Upper lobe of left lung (tissue), 6 donors: ENCODE measurements around the gene SUPT3H. TPM values are rescaled to one million over a fixed set of nuclear protein-coding genes. Genes with fewer than 3 reads are reported as not detected.

Experiments used
- ATAC-seq, 2 donors: fragments of 200-7000 bp; cut with Tn5 transposase; one replicate each; pipeline ENCODE4 v1.9.1; 2022; ENCODE audit warnings: mild to moderate bottlenecking in 2 of 2, moderate library complexity in 2 of 2; ENCODE audit not compliant: low FRiP score in 2 of 2
- DNase-seq, 2 donors: peaks; one replicate each; pipeline ENCODE4 v3.0.0-alpha.2; 2019 to 2020
- H3K27ac ChIP-seq, 4 donors: fragments of 200-600 bp; sonication (generic); one replicate each; pipeline ENCODE4 v1.5.1; 2016 to 2019
- H3K27me3 ChIP-seq, 4 donors: fragments of 200-600 bp; sonication (generic); one replicate each; pipeline ENCODE4 v1.5.1; 2017 to 2019
- H3K36me3 ChIP-seq, 4 donors: fragments of 200-600 bp; sonication (generic); one replicate each; pipeline ENCODE4 v1.5.1; 2016 to 2019
- H3K4me1 ChIP-seq, 4 donors: fragments of 200-600 bp; sonication (generic); one replicate each; pipeline ENCODE4 v1.5.1; 2018 to 2019
- H3K4me3 ChIP-seq, 4 donors: fragments of 200-600 bp; sonication (generic); one replicate each; pipeline ENCODE4 v1.5.1; 2017 to 2019; ENCODE audit warnings: mild to moderate bottlenecking in 2 of 4, moderate library complexity in 1 of 4
- H3K9me3 ChIP-seq, 4 donors: fragments of 200-600 bp; sonication (generic); one replicate each; pipeline ENCODE4 v1.5.1; 2018 to 2019
- EP300 ChIP-seq, 4 donors: sonication (generic); formaldehyde crosslinking; IDR thresholded peaks; one replicate each; pipeline ENCODE4 v1.5.1; 2017; ENCODE audit warnings: antibody characterized with exemption in 4 of 4, control low read depth in 2 of 4
- POLR2A ChIP-seq, 4 donors: fragments of 450-650 bp; IDR thresholded peaks; one replicate each; pipeline ENCODE4 v1.5.1; 2016 to 2017; ENCODE audit warnings: antibody characterized with exemption in 4 of 4, mild to moderate bottlenecking in 2 of 4
- POLR2AphosphoS5 ChIP-seq, 2 donors: sonication (generic); formaldehyde crosslinking; IDR thresholded peaks; one replicate each; pipeline ENCODE4 v1.5.1; 2017; ENCODE audit warnings: antibody characterized with exemption in 2 of 2
- WGBS, 2 donors: methylation state at CpG; one replicate each; pipeline ENCODE4 v1.1.5; 2017 to 2018; 5-methylcytosine and 5-hydroxymethylcytosine counted together
- total RNA-seq, 6 donors: library from RNA; depleted of rRNA in 4 of 6; stranded (reverse); fragments of >200 nt in 4 of 6; gene quantifications; one replicate each; pipeline versions ENCODE4 v1.1.0 to v1.2.1, GENCODE V29; 2016 to 2021
- TF ChIP-seq, protein P1 (sequence below), 6 experiments: fragments of 450-650 bp in 4 of 6; fragments of 200-600 bp in 2 of 6; sonication (generic) in 2 of 6; IDR thresholded peaks; one replicate each; pipeline ENCODE4 v1.5.1; 2016 to 2019; ENCODE audit warnings: antibody characterized with exemption in 6 of 6
- donor health status: DM: no; HTN: no; CAD: no; lungs with moderate emphysema.
- donor health status: DM: no; HTN: yes; CAD: no; lungs with severe emphysema.

SUPT3H gene
- total RNA-seq, 6 donors from 2014 or later: 6.4 to 45.1 (median 8.9) TPM

DNA sequence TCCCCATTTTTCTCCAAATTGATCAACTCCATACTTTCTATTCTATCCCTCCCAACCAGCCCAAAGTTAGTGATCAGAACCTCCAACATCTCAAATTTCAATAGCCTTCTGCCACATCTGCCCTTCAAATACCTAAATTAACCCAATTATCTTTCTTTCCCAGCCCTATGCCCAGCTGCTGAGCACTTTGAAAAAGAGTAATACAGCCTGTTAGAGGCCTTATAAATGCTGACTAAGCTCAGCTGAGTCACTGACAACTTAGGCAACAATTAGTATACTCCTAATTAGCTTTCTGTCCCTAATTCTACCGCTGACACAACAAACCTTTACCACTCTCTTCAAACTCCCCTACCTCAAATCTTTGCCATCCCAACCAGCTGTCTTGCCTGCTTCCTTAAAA lies 26.1 kb downstream of the SUPT3H start:
- 93 to 94% methylated on average over 1 of the region's 1 CpG for WGBS, 2 donors
- DNase-seq (no peak), ATAC-seq (no peak)
- Histone ChIP-seq H3K27ac (no peak overlapping the region), H3K9me3 (no peaks in the 10 kb centered on the region), H3K36me3 (no peaks in the 10 kb centered on the region), H3K4me3 (no peak overlapping the region), H3K4me1 (no peaks in the 10 kb centered on the region), H3K27me3 (no peaks in the 10 kb centered on the region)
- TF ChIP-seq POLR2AphosphoS5 (IDR thresholded peaks at IDR 0.05) (no peak), POLR2A (IDR thresholded peaks at IDR 0.05) (no peak), EP300 (IDR thresholded peaks at IDR 0.05) (no peak)
- TF ChIP-seq, protein P1, sequence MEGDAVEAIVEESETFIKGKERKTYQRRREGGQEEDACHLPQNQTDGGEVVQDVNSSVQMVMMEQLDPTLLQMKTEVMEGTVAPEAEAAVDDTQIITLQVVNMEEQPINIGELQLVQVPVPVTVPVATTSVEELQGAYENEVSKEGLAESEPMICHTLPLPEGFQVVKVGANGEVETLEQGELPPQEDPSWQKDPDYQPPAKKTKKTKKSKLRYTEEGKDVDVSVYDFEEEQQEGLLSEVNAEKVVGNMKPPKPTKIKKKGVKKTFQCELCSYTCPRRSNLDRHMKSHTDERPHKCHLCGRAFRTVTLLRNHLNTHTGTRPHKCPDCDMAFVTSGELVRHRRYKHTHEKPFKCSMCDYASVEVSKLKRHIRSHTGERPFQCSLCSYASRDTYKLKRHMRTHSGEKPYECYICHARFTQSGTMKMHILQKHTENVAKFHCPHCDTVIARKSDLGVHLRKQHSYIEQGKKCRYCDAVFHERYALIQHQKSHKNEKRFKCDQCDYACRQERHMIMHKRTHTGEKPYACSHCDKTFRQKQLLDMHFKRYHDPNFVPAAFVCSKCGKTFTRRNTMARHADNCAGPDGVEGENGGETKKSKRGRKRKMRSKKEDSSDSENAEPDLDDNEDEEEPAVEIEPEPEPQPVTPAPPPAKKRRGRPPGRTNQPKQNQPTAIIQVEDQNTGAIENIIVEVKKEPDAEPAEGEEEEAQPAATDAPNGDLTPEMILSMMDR (IDR thresholded peaks at IDR 0.05): no peak

DNA sequence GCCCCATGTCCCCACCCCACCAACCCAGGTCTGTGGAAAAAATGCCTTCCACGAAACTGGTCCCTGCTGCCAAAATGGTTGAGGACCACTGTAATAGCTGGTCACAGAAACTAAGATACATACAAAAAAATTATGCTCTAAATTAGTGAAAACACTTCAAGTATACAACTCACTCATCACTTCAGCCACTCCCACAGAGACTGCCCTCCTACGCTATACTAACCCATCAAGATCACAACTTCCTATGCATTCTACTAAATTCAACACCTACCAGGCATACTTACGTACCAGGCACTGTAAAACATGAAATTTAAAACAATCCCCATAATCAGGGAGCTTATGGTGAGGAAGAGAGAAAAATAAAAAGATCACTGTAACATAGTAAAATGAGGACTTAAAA lies 26.7 kb downstream of the SUPT3H start:
- WGBS, 2 donors: 92 to 99% methylated on average over 3 of the region's 3 CpGs
- DNase-seq (no peak), ATAC-seq (no peak)
- TF ChIP-seq POLR2AphosphoS5 (IDR thresholded peaks at IDR 0.05) (no peak), POLR2A (IDR thresholded peaks at IDR 0.05) (no peak), EP300 (IDR thresholded peaks at IDR 0.05) (no peak)
- TF ChIP-seq, protein P1 (IDR thresholded peaks at IDR 0.05): no peak
- Histone ChIP-seq H3K9me3 (no peaks in the 10 kb centered on the region), H3K4me1 (no peaks in the 10 kb centered on the region), H3K27ac (no peak overlapping the region), H3K4me3 (no peak overlapping the region), H3K36me3 (no peaks in the 10 kb centered on the region), H3K27me3 (no peaks in the 10 kb centered on the region)

DNA sequence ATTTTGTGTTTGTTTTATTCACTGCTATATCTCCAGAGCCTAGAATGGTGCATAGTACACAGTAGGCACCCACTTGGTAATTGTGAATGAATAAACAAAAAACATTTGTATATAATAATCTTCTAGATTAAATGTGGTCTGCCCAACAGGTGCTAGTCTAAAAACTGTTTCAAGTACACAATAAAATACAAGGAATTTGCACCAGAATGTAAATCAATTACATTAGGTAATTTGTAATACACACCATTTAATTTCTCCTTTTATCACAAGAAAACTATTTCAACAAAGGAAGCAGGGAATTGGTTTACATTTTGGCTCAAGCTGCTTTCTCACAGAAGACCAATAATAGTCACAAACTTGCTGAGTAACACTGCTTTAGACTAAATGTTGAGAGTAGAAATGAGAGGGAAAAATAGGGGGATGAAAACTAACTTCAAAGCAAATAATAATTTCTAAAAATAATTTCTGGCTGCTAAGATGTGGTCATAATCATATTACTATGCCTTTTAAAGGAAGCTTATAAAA lies 27.5 kb downstream of the SUPT3H start:
- DNase-seq (no peak), ATAC-seq (no peak)
- H3K27me3 ChIP-seq: no peaks in the 10 kb centered on the region
- H3K36me3 ChIP-seq: no peaks in the 10 kb centered on the region
- no peak overlapping the region for H3K4me3 ChIP-seq
- no peaks in the 10 kb centered on the region for H3K4me1 ChIP-seq
- no peaks in the 10 kb centered on the region for H3K9me3 ChIP-seq
- TF ChIP-seq POLR2A (IDR thresholded peaks at IDR 0.05): no peak
- TF ChIP-seq EP300 (IDR thresholded peaks at IDR 0.05): no peak
- TF ChIP-seq POLR2AphosphoS5 (IDR thresholded peaks at IDR 0.05): no peak
- TF ChIP-seq, protein P1 (IDR thresholded peaks at IDR 0.05): no peak
- no peak overlapping the region for H3K27ac ChIP-seq

DNA sequence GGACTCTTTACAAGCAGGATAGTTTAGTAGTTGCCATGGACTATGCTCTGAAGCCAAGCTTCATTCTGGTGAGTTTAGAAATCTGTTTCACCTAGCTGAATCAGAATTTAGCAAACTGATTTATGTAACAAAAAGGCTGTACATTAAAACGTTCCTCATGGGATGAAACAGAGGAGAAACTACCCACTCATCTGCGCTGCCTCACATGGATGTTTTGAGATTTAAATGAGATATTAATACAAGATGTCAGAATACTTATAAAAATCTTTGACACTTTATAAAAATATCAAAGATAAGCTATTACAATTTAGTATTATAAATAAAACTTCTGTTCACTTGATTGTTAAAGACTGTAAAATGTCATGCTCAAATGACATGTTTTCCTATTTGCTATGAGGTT lies 32.8 kb downstream of the SUPT3H start:
- ATAC-seq (no peak), DNase-seq (no peak)
- Histone ChIP-seq H3K27ac (no peak overlapping the region), H3K36me3 (no peaks in the 10 kb centered on the region), H3K9me3 (no peaks in the 10 kb centered on the region), H3K27me3 (no peaks in the 10 kb centered on the region), H3K4me3 (no peak overlapping the region), H3K4me1 (no peaks in the 10 kb centered on the region)
- TF ChIP-seq POLR2A (IDR thresholded peaks at IDR 0.05): no peak
- TF ChIP-seq, protein P1 (IDR thresholded peaks at IDR 0.05): no peak
- TF ChIP-seq POLR2AphosphoS5 (IDR thresholded peaks at IDR 0.05): no peak
- WGBS, 2 donors: 77 to 78% methylated on average over 2 of the region's 2 CpGs

DNA sequence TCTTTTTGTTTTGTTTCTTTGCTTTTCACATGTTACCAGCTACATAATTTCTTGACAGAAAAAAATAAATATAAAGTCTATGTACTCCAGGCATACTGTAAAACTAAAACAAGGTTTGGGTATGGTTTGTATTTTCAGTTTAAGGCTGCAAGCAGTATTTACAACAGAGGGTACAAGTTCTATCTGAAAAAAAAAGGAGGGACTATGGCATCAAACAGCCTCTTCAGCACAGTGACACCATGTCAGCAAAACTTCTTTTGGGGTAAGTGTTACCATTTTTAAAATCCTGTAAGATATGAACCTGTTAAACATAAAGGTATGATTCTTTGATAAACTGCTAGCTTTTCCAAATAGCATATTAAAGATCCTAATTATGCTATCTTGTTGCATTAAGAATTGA lies 49.2 kb downstream of the SUPT3H start:
- DNase-seq: no peak
- Histone ChIP-seq H3K4me3 (peak overlapping the region in 3 of 4 donors; percentile 25 to 37 (median 36)), H3K36me3 (no peaks in the 10 kb centered on the region), H3K27me3 (no peaks in the 10 kb centered on the region), H3K27ac (peak overlapping the region in 2 of 4 donors; percentile 52 to 64), H3K4me1 (peaks cover 0 to 19% (median 12%) of the 10 kb centered on the region in 4 donors), H3K9me3 (no peaks in the 10 kb centered on the region)
- TF ChIP-seq POLR2A (IDR thresholded peaks at IDR 0.05): no peak
- TF ChIP-seq POLR2AphosphoS5 (IDR thresholded peaks at IDR 0.05): no peak
- TF ChIP-seq, protein P1 (IDR thresholded peaks at IDR 0.05): no peak
- TF ChIP-seq EP300 (IDR thresholded peaks at IDR 0.05): no peak
- no peak for ATAC-seq
